NAMALWA (cell line): Measurements from ENCODE around the gene TLCD2.
A peak's percentile ranks its signal among the peaks of the same experiment; 100 is the strongest.
"Not testable (repeated sequence)": the region's sequence is repeated elsewhere in the genome, so short reads cannot be mapped to it uniquely, and the experiment has no call there.

Experiments
- DNase-seq: peaks from one replicate; pipeline ENCODE4 v3.0.0-alpha.2; 2015; ENCODE audit warnings: low spot score

Gene TLCD2

GRCh38 chr17:1709971-1710806 lies at the start of gene TLCD2:
TSS of gene TLCD2 (minus strand) at chr17:1710377. CDS start at chr17:1710242, 135 bp downstream.
- no peak for DNase-seq

GRCh38 chr17:1759529-1759928 lies 49.4 kb upstream of the TLCD2 start:
- DNase-seq, result no peak

GRCh38 chr17:1758807-1759206 lies 48.6 kb upstream of the TLCD2 start:
- DNase-seq, result no peak

GRCh38 chr17:1755827-1756262 lies 45.7 kb upstream of the TLCD2 start:
- no peak for DNase-seq

- DNase-seq, result no peak
Observed at GRCh38 chr17:1755252-1755826, 45.2 kb upstream of the TLCD2 start.

- DNase-seq, result no peak
Observed at GRCh38 chr17:1754430-1755112, 44.4 kb upstream of the TLCD2 start.

GRCh38 chr17:1753767-1754429 lies 43.7 kb upstream of the TLCD2 start:
- DNase-seq, result no peak

GRCh38 chr17:1752425-1753262 lies 42.5 kb upstream of the TLCD2 start:
- no peak for DNase-seq

GRCh38 chr17:1750628-1751027 lies 40.5 kb upstream of the TLCD2 start:
- no peak for DNase-seq

GRCh38 chr17:1746975-1747543 lies 36.9 kb upstream of the TLCD2 start:
- no peak for DNase-seq

- no peak for DNase-seq
Observed at GRCh38 chr17:1745513-1746020, 35.4 kb upstream of the TLCD2 start.

GRCh38 chr17:1744551-1745512 lies 34.7 kb upstream of the TLCD2 start:
- no peak for DNase-seq

GRCh38 chr17:1743088-1743439 lies 32.9 kb upstream of the TLCD2 start:
- DNase-seq, result no peak

GRCh38 chr17:1742371-1743087 lies 32.4 kb upstream of the TLCD2 start, which contains the start of gene SERPINF2:
TSS of gene SERPINF2 (plus strand) at chr17:1742871. CDS start at chr17:1744996, 2,125 bp downstream.
- DNase-seq, result no peak

GRCh38 chr17:1741899-1742298 lies 31.7 kb upstream of the TLCD2 start:
- DNase-seq, result not testable (repeated sequence)

GRCh38 chr17:1737531-1738291 lies 27.5 kb upstream of the TLCD2 start:
- no peak for DNase-seq

GRCh38 chr17:1736348-1737281 lies 26.4 kb upstream of the TLCD2 start:
- peak; percentile 34 for DNase-seq
